Fibroblast of lung (primary cell): Measurements from ENCODE around the gene CDC6. TPM values are rescaled to one million over a fixed set of nuclear protein-coding genes. Genes with fewer than 3 reads are reported as not detected.

Experiments used
- DNase-seq, 2 donors: peaks; one replicate each; pipeline versions ENCODE4 v3.0.0 to v3.0.0-alpha.2; 2010; ENCODE audit warnings: low read depth in 2 of 2
- H2AFZ ChIP-seq: 2 replicates; pipeline ENCODE4 v1.5.1; 2012; ENCODE audit warnings: low read length, control low read depth, inconsistent platforms
- H3K27ac ChIP-seq: 2 replicates; pipeline ENCODE4 v1.5.1; 2011; ENCODE audit warnings: low read length, control low read depth; ENCODE audit not compliant: insufficient read depth
- H3K27me3 ChIP-seq: 2 replicates; pipeline ENCODE4 v1.5.1; 2011; ENCODE audit warnings: mild to moderate bottlenecking, low read length; ENCODE audit not compliant: control insufficient read depth, insufficient read depth
- H3K36me3 ChIP-seq: 2 replicates; pipeline ENCODE4 v1.5.1; 2011; ENCODE audit warnings: low read length; ENCODE audit not compliant: control insufficient read depth, insufficient read depth
- H3K4me1 ChIP-seq: 2 replicates; pipeline ENCODE4 v1.5.1; 2011; ENCODE audit warnings: low read length; ENCODE audit not compliant: control insufficient read depth, insufficient read depth; ENCODE audit errors: extremely low read depth
- H3K4me2 ChIP-seq: 2 replicates; pipeline ENCODE4 v1.5.1; 2011; ENCODE audit warnings: low read length, control low read depth; ENCODE audit not compliant: insufficient read depth; ENCODE audit errors: extremely low read depth
- H3K4me3 ChIP-seq, 4 experiments: fragments of 200-600 bp in 1 of 4; sonication (generic) in 1 of 4; replicated peaks in 1 of 4; 2 replicates each; pipeline ENCODE4 v1.5.1; 2011 to 2016; ENCODE audit warnings: low read length in 4 of 4, low read depth in 3 of 4, mild to moderate bottlenecking in 3 of 4, control low read depth in 2 of 4, inconsistent platforms in 1 of 4, mixed read lengths in 1 of 4; ENCODE audit not compliant: insufficient read depth in 1 of 4; ENCODE audit errors: control extremely low read depth in 1 of 4
- H3K79me2 ChIP-seq: 2 replicates; pipeline ENCODE4 v1.5.1; 2012; ENCODE audit warnings: mild to moderate bottlenecking, low read length, inconsistent platforms; ENCODE audit not compliant: control insufficient read depth, insufficient read depth
- H3K9ac ChIP-seq: 2 replicates; pipeline ENCODE4 v1.5.1; 2011; ENCODE audit warnings: mild to moderate bottlenecking, low read length, control low read depth; ENCODE audit not compliant: insufficient read depth
- H3K9me3 ChIP-seq: 2 replicates; pipeline ENCODE4 v1.5.1; 2012; ENCODE audit warnings: low read depth, low read length; ENCODE audit not compliant: control insufficient read depth, insufficient read depth
- H4K20me1 ChIP-seq: 2 replicates; pipeline ENCODE4 v1.5.1; 2011; ENCODE audit warnings: low read length; ENCODE audit not compliant: control insufficient read depth, insufficient read depth; ENCODE audit errors: extremely low read depth
- EZH2 ChIP-seq: IDR thresholded peaks from 2 replicates; pipeline ENCODE4 v1.5.1; 2012; ENCODE audit warnings: low read length, control low read depth, mild to moderate bottlenecking; ENCODE audit errors: missing control alignments
- polyA plus RNA-seq, 2 donors: library from polyadenylated mRNA; depleted of rRNA in 1 of 2; stranded (reverse) in 1 of 2; unstranded in 1 of 2; fragments of >200 nt; gene quantifications; 2 replicates each; pipeline ENCODE4 v1.2.1, GENCODE V29; 2011 to 2012; ENCODE audit warnings: missing spikeins in 1 of 2
- total RNA-seq: library from RNA; depleted of rRNA; stranded (reverse); fragments of >200 nt; gene quantifications from 2 replicates; pipeline ENCODE4 v1.2.1, GENCODE V29; 2014
- TF ChIP-seq, protein P1 (sequence below), 2 donors: IDR thresholded peaks in 1 of 2; conservative IDR thresholded peaks in 1 of 2; 1 replicate in 1 of 2; 2 replicates in 1 of 2; pipeline ENCODE4 v1.5.1; 2011 to 2012; ENCODE audit warnings: low read length in 2 of 2, control low read depth in 1 of 2, inconsistent platforms in 1 of 2, low read depth in 1 of 2, mild to moderate bottlenecking in 1 of 2

CDC6 gene
- total and polyA plus RNA-seq, 2 donors (not counting 1 experiment from before 2014, with no cell fraction given): 4.5 to 16.3 TPM

GRCh38 chr17:40243761-40244160 lies 43.9 kb upstream of the CDC6 start:
- Histone ChIP-seq H3K27me3 (no peaks in the 10 kb centered on the region), H3K27ac (peak overlapping the region; percentile 1), H2AFZ (no peak overlapping the region), H3K9ac (no peak overlapping the region), H4K20me1 (peaks cover 1% of the 10 kb centered on the region), H3K4me3 (no peak overlapping the region), H3K4me2 (no peak overlapping the region), H3K79me2 (peaks cover 23% of the 10 kb centered on the region), H3K36me3 (no peaks in the 10 kb centered on the region), H3K9me3 (no peaks in the 10 kb centered on the region), H3K4me1 (peaks cover 9% of the 10 kb centered on the region)
- no peak for DNase-seq
- TF ChIP-seq, protein P1, sequence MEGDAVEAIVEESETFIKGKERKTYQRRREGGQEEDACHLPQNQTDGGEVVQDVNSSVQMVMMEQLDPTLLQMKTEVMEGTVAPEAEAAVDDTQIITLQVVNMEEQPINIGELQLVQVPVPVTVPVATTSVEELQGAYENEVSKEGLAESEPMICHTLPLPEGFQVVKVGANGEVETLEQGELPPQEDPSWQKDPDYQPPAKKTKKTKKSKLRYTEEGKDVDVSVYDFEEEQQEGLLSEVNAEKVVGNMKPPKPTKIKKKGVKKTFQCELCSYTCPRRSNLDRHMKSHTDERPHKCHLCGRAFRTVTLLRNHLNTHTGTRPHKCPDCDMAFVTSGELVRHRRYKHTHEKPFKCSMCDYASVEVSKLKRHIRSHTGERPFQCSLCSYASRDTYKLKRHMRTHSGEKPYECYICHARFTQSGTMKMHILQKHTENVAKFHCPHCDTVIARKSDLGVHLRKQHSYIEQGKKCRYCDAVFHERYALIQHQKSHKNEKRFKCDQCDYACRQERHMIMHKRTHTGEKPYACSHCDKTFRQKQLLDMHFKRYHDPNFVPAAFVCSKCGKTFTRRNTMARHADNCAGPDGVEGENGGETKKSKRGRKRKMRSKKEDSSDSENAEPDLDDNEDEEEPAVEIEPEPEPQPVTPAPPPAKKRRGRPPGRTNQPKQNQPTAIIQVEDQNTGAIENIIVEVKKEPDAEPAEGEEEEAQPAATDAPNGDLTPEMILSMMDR (conservative IDR thresholded peaks at IDR 0.05 in 1 of 2, IDR thresholded peaks at IDR 0.05 in 1 of 2; ENCODE audit: low read depth in 1 of 2, low read length in 2 of 2): no peak
- TF ChIP-seq EZH2: no peak

GRCh38 chr17:40244255-40244654 lies 43.4 kb upstream of the CDC6 start:
- H3K4me2 ChIP-seq: peak overlapping the region; percentile 20
- H3K79me2 ChIP-seq: peaks cover 25% of the 10 kb centered on the region
- no peak overlapping the region for H3K4me3 ChIP-seq
- peaks cover 9% of the 10 kb centered on the region for H3K4me1 ChIP-seq
- no peak overlapping the region for H2AFZ ChIP-seq
- H3K9me3 ChIP-seq: no peaks in the 10 kb centered on the region
- H4K20me1 ChIP-seq: peaks cover 1% of the 10 kb centered on the region
- TF ChIP-seq, protein P1 (conservative IDR thresholded peaks at IDR 0.05 in 1 of 2, IDR thresholded peaks at IDR 0.05 in 1 of 2; ENCODE audit: low read depth in 1 of 2, low read length in 2 of 2): no peak
- TF ChIP-seq EZH2: no peak
- H3K36me3 ChIP-seq: no peaks in the 10 kb centered on the region
- no peak overlapping the region for H3K27ac ChIP-seq
- DNase-seq: no peak
- no peak overlapping the region for H3K9ac ChIP-seq
- no peaks in the 10 kb centered on the region for H3K27me3 ChIP-seq

GRCh38 chr17:40247926-40248495 lies 39.7 kb upstream of the CDC6 start:
- Histone ChIP-seq H3K79me2 (peaks cover 23% of the 10 kb centered on the region), H4K20me1 (peaks cover 1% of the 10 kb centered on the region), H3K27me3 (no peaks in the 10 kb centered on the region), H3K4me2 (no peak overlapping the region), H3K4me3 (no peak overlapping the region), H3K9me3 (no peaks in the 10 kb centered on the region), H3K4me1 (peaks cover 11% of the 10 kb centered on the region), H2AFZ (no peak overlapping the region), H3K9ac (no peak overlapping the region), H3K27ac (no peak overlapping the region), H3K36me3 (no peaks in the 10 kb centered on the region)
- no peak for DNase-seq
- no peak for TF ChIP-seq EZH2
